GM12873 (cell line): ENCODE results near the gene GINS3.

ENCODE experiments used
- CTCF ChIP-seq: IDR thresholded peaks from 2 replicates; pipeline ENCODE4 v1.5.1; 2012; ENCODE audit warnings: low read depth, mild to moderate bottlenecking, moderate library complexity, low read length, control low read depth; ENCODE audit not compliant: insufficient read depth; ENCODE audit errors: missing control alignments

GINS3 gene

GRCh38 chr16:58393138-58393504 is 850 bp downstream of the GINS3 start:
- no peak for TF ChIP-seq CTCF

GRCh38 chr16:58399718-58400633 is 7.7 kb downstream of the GINS3 start:
- TF ChIP-seq CTCF = no peak

GRCh38 chr16:58402796-58403195 is 10.5 kb downstream of the GINS3 start:
- no peak for TF ChIP-seq CTCF

GRCh38 chr16:58409316-58409973 is 17.2 kb downstream of the GINS3 start:
- no peak for TF ChIP-seq CTCF

- no peak for TF ChIP-seq CTCF
Observed at GRCh38 chr16:58411336-58411735, 19.1 kb downstream of the GINS3 start.

GRCh38 chr16:58411736-58412614 is 19.7 kb downstream of the GINS3 start:
- TF ChIP-seq CTCF = no peak

GRCh38 chr16:58413359-58413758 is 21.1 kb downstream of the GINS3 start:
- no peak for TF ChIP-seq CTCF
